NCI-H526 treated with DMSO at 0.1 percent for 48 hours (cell line): ENCODE results near the gene FBXO8.

Experiments used
- DNase-seq: peaks from one replicate; lab custom pipeline; 2025; lab: John Stamatoyannopoulos, UW

The FBXO8 gene

DNA sequence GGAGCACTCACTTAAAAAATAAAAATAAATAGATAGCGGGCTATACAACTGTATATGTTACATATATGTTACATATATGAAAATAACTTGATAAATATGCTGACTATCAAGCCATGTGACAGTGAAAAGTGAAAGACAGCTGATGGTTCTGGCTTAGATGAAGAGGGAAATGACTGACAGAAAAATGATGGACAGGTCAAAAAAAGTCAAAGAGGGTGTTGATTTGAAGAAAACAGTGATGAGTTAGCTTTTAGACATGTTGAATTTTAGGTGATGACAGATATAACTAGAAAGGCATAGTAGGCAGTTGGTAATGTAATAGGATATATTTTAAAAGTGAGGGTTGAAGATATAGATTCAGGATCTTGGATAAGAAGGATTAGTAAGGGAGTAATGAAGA lies 37.8 kb downstream of the FBXO8 start:
- DNase-seq: no peak

DNA sequence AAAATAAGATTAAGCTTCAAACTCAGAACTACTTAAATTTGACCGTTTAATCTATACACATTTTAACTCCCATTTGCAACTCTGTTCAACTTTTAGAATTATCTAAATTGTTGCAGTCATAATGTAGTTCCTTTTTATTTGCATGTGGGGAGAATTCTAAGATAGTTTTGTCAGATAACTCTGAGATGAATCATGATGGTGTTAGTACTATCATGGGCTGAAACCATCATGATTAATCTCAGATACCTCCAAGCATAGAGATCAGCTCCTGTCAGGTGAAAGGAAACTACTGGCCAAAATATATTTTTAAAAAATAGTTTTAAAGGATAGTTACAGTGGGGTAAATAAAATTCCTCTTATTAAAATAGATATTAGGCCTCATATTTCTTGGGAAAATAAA lies 39.0 kb downstream of the FBXO8 start:
- no peak for DNase-seq

DNA sequence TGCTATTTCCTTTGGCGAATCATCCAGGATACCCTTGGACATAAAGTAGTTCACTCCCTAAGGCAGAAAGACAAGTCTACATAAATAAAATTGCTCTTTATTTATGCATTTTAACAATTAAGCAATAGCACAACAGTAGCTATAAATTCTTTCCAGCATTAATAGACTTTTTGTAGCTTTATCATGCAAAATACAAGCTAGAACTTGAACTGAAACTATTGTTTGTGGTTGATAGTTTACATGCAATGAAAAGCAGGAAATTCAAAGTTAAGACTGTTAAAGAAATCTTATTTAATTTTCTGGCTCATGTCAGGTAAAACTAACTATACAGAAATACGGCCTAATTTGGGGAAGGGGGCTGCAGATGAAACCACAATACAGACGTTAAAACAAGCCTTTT lies 42.3 kb downstream of the FBXO8 start:
- DNase-seq: no peak

DNA sequence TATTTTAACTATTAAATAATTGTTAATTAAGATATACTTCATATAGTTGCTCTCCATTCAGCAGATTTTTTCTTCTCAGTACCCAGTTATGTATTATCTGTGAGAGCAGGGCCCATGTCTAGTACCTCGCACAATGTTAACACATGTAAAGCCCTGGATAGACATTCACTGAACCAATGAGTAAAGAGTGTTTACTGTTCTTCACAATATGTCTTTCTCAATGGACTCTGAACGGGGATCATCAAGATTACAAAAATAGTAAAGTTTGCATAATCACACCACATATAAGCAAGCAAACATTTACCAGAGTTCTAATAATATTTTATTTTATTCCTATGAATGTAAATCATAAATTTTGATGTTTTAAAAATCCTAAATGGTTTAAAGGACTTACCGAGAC lies 47.1 kb downstream of the FBXO8 start:
- no peak for DNase-seq

DNA sequence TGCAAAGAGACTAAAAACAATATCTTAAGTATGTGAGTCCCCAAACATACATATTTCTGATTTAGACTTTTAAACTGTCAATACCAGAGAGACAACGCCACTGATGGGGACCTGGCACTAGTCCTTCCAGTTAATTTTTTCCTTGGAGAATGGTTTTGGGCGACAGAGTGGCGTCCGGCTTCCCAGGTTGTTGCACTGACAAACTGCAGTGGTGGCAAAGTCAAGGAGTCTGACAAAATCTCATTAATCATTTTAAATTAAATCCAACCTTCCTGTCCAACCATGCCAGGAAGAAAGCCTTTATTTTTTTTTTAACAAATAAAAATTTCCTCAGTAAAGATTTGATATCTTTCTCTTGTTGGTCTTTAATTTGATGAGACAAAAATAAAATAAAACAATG lies 52.8 kb downstream of the FBXO8 start:
- DNase-seq: no peak

DNA sequence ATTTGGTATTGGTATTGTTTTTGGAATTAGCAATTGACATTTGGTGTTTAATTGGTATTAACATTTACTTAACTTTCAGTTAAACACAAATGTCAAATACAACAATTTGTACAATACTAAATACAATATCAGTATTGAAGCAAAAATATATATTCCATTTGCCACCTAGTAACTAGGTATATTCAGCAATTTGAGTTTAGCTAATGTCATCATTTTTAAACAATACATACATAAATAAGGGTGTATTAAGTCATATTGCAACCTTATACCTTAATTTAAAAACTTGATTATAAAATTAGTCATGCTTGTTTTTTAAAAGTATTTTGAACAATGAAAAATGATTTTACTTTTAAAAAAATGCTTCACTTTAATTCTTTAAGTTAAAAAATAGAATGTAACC lies 53.3 kb downstream of the FBXO8 start:
- no peak for DNase-seq

DNA sequence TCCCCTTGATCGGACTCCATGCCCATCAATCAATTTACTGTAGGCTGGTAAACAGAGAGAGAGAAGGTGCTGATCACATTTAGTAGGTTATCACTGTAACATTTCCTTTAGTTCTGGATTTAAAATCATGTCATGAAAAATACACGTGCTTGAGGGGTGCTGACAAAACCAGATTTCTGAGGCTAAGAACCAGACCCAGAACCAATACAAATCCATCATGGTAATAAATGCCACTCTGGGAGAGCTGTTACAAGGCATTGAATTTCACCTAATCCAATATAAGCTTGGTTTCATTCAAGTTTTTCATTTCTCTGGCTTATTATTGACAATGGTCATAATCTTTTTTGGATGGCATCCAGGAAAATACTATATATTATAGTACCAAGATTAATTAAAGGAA lies 54.5 kb downstream of the FBXO8 start:
- no peak for DNase-seq

DNA sequence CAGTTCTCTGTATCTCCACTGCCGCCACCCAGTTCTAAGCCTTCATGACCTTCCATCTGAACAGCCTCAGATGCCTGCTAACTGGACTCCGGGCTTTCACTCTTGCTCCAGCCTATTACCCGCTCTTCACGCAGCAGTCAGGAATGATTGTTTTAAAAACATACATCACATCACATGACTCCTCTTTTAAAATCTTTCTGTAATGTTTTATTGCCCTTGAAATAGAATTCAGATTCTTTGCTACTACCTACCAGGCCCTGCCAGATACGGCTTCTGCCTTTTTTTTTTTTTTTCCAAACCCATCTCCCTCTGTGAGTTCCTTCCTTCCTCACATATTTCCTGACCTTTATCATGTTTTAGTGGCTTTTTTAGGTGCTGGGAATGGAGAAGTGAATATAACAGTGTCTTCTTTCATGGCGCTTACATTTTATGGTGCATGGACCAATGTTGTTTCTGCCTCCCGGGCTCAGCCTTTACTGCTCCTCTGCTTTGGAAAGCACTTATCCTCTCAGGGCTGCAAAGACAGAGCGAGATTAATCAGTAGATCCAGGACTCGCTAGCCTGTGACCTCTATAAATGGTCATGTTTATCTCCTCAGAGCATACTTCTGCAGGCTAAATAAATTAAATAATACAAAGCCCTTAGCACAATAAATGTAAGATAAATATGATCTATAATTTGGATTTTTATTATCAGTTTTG lies 58.0 kb downstream of the FBXO8 start:
- no peak for DNase-seq

DNA sequence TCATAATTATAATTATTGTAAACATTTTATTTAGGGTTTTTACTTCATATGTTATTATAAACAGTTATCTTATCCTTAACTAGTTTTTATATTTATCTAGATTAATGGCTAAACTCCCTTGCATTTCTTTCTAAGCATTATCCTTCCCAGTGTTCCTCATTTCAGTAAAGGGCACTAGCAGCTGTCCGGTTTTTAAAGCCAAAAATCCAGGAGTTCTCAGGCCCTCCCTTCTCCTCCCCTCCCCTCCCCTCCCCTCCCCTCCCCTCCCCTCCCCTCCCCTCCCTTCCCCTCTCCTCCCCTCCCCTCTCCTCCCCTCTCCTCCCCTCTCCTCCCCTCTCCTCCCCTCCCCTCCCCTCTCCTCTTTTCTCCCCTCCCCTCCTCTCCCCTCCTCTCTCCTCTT lies 58.9 kb downstream of the FBXO8 start:
- no peak for DNase-seq

DNA sequence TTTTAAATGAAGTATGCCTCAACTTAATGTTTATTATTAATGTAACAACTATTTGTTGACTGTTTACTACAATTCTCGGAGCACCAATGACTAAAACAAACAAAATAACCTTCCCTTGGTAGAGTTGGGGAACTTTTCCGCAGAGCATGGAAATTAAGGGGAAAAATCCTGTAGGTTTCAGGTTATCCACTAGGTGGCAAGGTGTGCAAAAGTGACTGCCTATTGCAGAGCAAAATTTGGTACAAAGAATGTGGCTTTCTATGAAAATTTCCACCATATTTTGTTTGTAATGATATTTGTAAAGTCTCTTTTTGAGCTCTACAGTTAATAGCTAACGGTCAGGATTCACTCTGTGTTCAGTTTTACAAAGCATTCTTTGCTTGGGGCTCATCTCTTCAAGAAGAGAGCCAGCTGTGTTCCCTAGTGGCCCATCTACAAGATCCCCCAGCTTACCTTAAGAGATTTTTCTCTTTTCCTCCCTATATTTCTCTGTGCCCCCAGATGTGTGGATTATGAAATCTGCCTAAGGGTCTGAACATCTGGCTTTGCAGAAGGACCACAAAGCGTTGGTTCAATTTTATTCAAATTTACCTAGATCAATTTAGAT lies 61.1 kb downstream of the FBXO8 start:
- DNase-seq: no peak

DNA sequence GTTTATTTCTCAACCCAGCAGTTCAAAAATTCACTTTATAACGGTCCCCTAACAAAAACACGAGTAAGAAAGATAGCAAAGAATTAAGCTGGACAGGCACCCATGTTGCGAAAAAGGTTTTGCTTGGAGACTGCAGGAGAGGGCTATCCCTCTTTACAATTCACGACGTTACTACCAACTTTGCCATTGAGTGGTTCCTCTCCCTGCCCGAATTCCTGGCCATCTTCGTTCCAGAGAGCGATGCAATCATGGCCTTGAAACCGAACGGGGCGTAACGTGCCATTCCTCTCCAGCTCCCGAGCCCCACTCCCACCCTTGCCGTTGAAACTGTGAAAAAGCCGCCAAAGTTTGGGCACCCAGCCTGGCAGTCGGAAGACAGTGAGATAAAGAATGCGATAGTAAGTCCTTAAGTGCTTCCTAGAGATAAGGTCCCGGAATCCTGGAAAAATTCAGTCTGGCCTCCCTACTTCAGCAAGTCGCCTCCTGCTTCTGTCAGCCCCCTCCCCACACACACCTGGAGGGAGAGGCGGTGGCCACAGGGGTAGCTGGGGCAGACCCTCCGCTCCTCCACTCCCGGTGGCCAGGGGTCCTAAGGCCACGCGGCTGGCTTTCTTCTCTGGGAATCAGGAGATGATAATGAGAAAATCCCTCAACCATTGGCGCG lies 65.2 kb downstream of the FBXO8 start:
- DNase-seq: no peak

DNA sequence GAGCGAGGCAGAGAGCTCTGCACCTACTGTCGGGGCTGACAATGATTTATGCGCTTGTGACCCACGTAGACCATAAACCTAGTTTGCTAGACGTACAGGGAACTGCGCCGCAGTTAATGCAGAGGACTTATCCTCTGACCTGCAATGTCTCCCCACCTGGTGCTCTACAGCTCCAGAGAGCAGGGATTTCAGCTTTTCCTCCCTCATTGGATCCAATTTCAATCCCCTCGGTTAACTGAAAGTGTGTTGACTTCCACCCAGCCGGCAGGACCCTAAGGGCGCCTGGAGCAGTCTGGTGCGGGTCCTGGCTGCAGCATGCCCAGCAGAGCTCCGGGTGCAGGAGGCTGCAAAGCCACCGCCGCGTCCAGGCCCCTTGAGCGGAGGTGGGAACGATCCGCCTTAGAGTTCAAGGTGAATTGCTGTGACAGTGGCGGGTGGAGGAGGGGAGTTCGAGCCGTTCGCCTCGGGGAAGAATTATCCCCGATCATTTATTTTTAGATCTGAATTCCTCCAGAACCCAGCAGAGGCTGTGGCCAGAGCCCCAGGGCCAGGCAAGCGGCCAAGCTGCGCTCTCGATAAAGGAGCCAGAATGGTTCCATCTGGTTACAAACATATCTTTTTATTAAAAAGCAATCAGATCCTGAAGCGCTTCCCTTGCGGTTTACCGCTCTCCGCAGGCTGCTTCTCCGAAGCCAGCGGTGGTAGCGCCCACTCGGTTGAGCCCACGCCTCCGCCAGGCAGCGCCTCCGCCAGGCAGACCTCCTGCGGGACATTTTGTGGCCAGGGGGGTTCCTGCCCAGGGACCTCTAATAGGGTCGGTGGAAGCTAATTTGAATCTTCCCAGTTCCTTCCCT lies 66.0 kb downstream of the FBXO8 start:
- DNase-seq: peak; percentile 2

DNA sequence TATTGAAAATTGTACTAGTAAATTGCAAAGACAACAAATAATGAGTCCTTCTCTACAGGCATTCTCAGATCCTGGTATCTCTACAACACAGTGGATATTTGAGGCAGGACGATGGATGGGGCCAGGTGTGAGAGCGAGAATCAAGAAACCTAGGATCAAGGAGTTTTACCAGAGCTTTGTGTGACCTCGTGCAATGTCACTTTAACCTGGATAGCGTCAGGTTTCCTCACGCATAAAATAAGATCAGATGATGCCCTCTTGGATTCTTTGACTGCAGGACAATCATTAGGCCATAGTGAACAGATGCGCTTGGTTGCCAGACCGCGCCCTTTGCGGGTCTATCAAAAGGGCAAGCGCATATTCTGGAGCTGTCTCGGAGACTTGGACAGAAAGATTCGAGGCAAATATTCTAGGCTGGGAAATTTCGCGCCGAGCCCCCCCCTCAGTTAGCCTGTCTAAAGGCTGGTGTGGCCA lies 66.6 kb downstream of the FBXO8 start:
- no peak for DNase-seq

DNA sequence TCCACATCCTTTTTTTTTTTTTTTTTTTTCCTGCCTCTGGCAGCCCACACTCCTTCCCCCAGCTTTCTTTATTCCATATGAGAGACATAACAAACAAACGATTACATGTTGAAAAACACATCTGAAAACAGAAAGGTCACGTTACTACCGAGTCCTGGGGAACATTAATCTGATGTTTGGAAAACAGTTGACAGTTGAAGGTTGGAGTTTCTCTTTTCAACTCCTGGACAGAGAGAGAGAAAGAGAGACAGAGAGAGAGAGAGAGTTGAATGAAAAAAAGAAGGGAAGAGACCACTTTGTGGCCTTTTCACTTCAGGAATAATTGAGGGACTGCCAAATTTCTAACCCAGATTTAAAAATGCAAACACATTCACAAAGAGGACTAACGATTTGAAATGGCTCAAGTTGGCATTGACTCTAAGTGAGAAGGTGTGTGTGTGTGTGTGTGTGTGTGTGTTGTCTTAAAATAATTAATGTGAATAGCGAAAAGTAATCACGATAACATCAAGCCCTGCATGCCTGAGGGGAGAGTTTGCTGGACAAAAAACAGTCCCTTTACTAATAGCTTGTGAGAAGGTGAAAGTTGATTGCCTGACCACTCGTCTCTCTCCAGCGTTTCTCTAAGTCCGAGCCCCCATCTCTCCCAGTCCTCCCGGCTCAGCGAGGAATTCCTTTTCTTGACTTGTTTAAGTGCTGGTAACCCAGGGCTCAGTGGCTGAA lies 67.3 kb downstream of the FBXO8 start:
- DNase-seq: no peak

DNA sequence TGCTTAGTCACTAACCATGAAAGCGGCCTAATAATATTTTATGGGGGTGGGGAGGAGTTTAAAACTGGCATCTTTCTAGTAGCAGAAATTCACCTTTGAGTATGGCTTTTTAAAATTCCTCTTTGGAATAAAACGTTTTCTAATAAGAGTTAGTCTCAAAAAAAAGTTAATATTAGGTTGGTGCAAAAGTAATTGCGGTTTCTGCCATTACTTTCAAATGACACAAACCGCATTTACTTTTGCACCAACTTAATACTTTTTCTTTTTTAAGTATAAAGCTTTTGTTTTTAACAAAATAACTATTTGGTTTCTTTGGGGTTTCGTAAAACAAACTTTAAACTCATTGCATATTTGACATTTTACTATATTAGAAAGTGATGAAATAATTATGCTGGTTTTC lies 68.4 kb downstream of the FBXO8 start:
- no peak for DNase-seq

DNA sequence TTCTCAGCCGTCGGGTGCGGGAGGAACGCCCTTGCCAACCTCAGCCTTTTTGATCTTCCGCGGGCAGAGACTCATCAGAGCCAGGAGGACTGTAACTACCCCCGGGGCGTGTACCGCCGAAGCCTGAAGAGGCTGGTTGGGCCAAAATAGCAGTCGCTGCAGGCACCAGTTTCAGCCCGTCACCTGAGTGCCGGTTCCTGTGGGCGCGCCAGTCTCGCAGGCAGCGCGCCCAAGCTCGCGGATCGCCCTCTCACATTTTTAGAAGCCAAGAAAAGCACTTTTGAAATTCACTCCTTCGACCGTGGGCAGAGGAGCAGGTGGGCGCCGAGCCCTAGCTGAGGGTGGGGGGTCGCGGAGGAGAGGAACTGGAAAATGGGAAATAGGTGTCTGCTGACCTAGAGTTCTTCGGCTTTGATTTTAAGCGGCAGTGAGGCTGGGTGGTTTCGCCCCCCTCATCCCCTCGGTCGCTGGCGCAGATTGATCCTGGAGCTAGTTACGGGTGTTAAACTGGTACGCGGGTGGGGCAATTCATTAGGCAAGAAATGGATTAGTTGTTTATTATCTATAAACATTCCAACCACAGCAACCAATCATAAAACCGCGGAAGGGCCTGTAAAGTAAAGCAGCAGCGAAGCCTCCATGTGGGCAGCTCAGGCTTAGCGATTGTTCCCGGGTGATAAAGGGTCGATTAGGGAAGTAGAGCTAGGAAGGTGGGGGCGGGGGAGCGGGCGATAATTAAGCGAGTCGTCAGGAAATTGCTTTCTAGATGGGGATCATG lies 69.2 kb downstream of the FBXO8 start:
- DNase-seq: no peak

DNA sequence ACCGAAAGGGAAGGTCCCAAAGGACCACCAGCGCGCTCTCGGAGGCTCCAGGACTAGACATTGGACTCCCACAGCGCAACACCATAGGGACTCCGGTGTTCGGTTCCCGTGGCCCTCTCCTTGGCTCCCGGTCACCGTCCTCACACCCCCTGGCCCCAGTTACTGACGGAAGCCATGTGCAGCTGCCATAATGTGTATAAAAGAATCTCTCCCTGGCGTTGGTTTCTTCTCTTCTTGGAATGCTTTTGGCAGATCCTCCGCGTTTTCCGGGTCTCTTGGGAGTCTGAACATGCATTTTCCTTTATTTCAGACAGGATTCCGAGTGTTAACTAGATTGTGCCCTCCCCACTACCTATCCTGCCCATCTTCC lies 69.8 kb downstream of the FBXO8 start:
- no peak for DNase-seq

DNA sequence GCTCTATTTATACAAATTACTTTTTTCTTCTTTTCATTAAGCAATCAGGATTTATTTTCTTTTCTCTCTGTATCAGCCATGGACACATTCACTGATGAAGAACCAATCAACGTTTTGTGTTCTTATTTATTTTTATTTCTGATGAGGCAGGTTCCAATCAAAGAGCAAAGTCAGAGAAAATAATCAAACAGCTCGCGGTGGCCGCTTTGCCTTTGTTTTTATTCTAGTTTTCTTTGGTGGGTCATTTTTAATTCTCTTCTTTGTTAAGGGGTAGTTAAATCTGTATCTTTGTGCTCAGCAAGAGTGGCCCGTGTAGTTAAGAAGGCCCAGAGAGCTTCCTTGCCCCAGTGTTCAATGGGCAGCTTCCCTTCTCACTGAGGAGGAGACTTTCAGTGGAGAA lies 71.4 kb downstream of the FBXO8 start:
- DNase-seq: no peak

DNA sequence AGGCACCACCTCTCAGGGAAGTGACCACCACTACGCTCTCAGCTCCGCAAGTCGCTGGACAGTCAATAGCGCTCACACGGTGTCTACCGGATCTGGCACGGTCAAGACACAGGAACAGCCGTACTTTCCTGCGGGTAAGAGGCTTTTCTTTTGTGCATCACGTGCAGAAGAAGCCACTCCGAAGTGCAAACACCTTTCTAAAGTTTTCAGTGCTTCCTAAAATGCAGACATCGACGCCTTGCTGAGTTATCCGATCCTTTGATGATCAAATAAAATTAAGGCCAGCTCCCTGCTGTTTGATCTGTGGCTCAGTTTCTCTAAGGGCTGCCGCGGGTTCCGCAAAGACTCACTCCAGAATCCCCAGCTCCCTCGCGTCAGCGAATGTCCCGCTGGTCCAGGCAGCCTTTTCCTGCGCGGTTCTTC lies 71.8 kb downstream of the FBXO8 start:
- DNase-seq: no peak

DNA sequence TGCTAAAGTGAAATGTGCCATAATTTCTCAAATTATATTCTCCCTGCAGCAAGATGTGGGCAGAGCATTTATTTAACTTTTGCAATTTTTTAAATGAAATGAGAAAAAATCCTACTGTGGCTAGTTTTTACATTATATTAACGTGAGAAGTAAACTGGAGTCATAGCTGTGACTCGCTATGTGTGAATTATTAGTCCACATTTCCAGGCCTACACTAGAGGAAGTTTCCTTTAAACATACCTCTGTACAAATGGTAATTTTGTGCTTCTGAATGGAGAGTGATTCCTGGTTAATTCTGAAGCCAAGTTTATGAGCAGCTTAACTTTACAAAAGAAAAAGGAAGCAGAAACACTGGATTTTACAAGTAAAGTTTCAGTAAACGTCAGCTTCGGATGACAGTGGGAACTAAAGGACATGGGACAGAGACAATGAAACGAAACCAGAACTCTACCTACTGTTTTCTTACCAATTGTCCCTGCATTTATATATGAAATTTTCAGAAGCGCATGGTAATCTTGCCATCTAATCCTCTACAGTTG lies 72.4 kb downstream of the FBXO8 start:
- no peak for DNase-seq

DNA sequence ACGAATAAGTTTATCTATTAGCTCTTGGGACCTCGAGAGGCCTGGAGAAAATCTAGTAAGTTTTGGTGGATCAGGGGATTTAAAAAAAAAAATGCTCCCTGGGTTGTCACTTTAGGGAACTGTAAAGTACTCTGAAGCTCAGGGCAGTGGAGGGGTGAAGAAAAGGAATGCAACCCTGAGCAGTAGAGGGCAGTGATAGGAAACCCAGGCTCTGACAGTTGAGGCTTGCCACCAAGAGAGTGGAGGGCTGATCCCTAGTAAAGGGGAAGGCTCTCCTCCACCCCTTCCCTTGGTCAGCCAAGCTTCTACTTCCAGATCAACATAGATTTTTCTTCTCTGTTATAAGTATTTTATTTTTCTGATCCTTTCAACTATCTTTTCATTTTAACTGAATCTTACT lies 73.1 kb downstream of the FBXO8 start:
- no peak for DNase-seq
